K562 (cell line): ENCODE data around the gene EN2. TPM values are rescaled to one million over a fixed set of nuclear protein-coding genes. Genes with fewer than 3 reads are reported as not detected.

Experiments
- ELK1 ChIP-seq: sonication (generic); formaldehyde crosslinking; IDR thresholded peaks from 2 replicates; pipeline ENCODE4 v1.8.1; 2022; ENCODE audit warnings: missing genetic modification reagents
- EZH2 ChIP-seq: IDR thresholded peaks from 2 replicates; pipeline ENCODE4 v1.6.1; 2012; ENCODE audit warnings: low read depth, mild to moderate bottlenecking, inconsistent platforms, low read length, borderline replicate concordance
- KDM1A ChIP-seq, 2 experiments: fragments of 450-650 bp; IDR thresholded peaks; 2 replicates each; pipeline ENCODE4 v1.6.1; 2016; ENCODE audit warnings: mild to moderate bottlenecking in 2 of 2
- ZBTB40 ChIP-seq, 2 experiments: fragments of 450-650 bp in 1 of 2; sonication (generic) in 1 of 2; formaldehyde crosslinking in 1 of 2; IDR thresholded peaks; 2 replicates each; pipeline versions ENCODE4 v1.7.1 to v1.9.0; 2016 to 2022; ENCODE audit warnings: inconsistent platforms in 1 of 2, mild to moderate bottlenecking in 1 of 2, missing genetic modification reagents in 1 of 2
- polyA plus RNA-seq, 8 experiments: library from polyadenylated mRNA; depleted of rRNA in 4 of 8; stranded (reverse) in 5 of 8; unstranded in 3 of 8; fragments of >200 nt; fragmentation: Nextera tagmentation in 2 of 8; fragmentation: Illumina TruSeq in 1 of 8; extraction: Ambion mirVana in 2 of 8; extraction: Trizol in 1 of 8; gene quantifications; 2 replicates each; pipeline versions ENCODE4 v1.2.1 to v1.2.3, GENCODE V29; 2011 to 2014; ENCODE audit warnings: inconsistent platforms in 1 of 8, missing spikeins in 1 of 8
- total RNA-seq, 7 experiments: library from RNA; depleted of rRNA in 6 of 7; stranded (reverse); fragments of >200 nt in 6 of 7; fragmentation: Illumina TruSeq in 2 of 7; extraction: Trizol in 2 of 7; gene quantifications; 2 replicates each; pipeline versions ENCODE4 v1.2.1 to v1.2.3, GENCODE V29; 2011 to 2021; ENCODE audit warnings: low replicate concordance in 1 of 7

Gene EN2
- total and polyA plus RNA-seq, 9 of the 15 experiments (the other 6 are each of a cell fraction or from before 2014, with no cell fraction given), result 0.04 TPM; not detected in 7

- TF ChIP-seq ZBTB40 (IDR thresholded peaks at IDR 0.05) (no peak), ZBTB40 (CRISPR knock-in tag; IDR thresholded peaks at IDR 0.05) (no peak), EZH2 (no peak), ELK1 (CRISPR knock-in tag) (no peak), KDM1A (IDR thresholded peaks at IDR 0.05) (no peak)
Measured at GRCh38 chr7:155488483-155489127, 30.7 kb downstream of the EN2 start (continued).
